H1 (cell line): ENCODE results near the gene SMU1. TPM values are rescaled to one million over a fixed set of nuclear protein-coding genes. Genes with fewer than 3 reads are reported as not detected.

ENCODE experiments used
- CTCF ChIA-PET: fragments of 300-600 bp; sonication (Branson Sonifier 250); formaldehyde crosslinking; loops from one replicate; lab custom pipeline; 2021; ENCODE audit not compliant: partially characterized antibody; lab: Charles Lee
- POLR2A ChIA-PET: fragments of 300-600 bp; sonication (Branson Sonifier 250); formaldehyde crosslinking; loops from one replicate; lab custom pipeline; 2021; ENCODE audit warnings: inconsistent platforms; ENCODE audit not compliant: partially characterized antibody; lab: Charles Lee
- DNase-seq, 2 experiments: peaks; one replicate each; pipeline versions ENCODE4 v3.0.0 to v3.0.0-alpha.2; 2010 to 2022; ENCODE audit warnings: low spot score in 2 of 2, low read depth in 1 of 2, mixed read lengths in 1 of 2
- FAIRE-seq: peaks from 2 replicates; lab custom pipeline; 2011; peaks lifted over from hg19 to GRCh38; lab: Jason Lieb, UNC
- H2AFZ ChIP-seq: 2 replicates; pipeline ENCODE4 v1.8.1; 2012; ENCODE audit warnings: low read length, inconsistent platforms
- H2AK5ac ChIP-seq: 2 replicates; pipeline ENCODE4 v1.6.1; 2013; ENCODE audit warnings: low read depth, low read length
- H2BK120ac ChIP-seq: replicated peaks from 2 replicates; pipeline ENCODE3; 2013; ENCODE audit warnings: low read depth, low read length, inconsistent platforms
- H2BK12ac ChIP-seq: 2 replicates; pipeline ENCODE4 v1.6.1; 2013; ENCODE audit warnings: low read depth, low read length
- H2BK15ac ChIP-seq: 2 replicates; pipeline ENCODE4 v1.6.1; 2013; ENCODE audit warnings: low read length
- H2BK20ac ChIP-seq: 2 replicates; pipeline ENCODE4 v1.6.1; 2013; ENCODE audit warnings: low read length
- H2BK5ac ChIP-seq: 2 replicates; pipeline ENCODE4 v1.6.1; 2013; ENCODE audit warnings: low read depth, low read length
- H3K14ac ChIP-seq: 2 replicates; pipeline ENCODE4 v1.6.1; 2013; ENCODE audit warnings: inconsistent platforms; ENCODE audit not compliant: insufficient read length
- H3K18ac ChIP-seq: 2 replicates; pipeline ENCODE4 v1.6.1; 2013; ENCODE audit warnings: low read length; ENCODE audit errors: extremely low read depth
- H3K23ac ChIP-seq: 2 replicates; pipeline ENCODE4 v1.6.1; 2013; ENCODE audit warnings: inconsistent platforms; ENCODE audit not compliant: insufficient read length
- H3K23me2 ChIP-seq: 2 replicates; pipeline ENCODE4 v1.6.1; 2013; ENCODE audit warnings: low read depth, low read length
- H3K27ac ChIP-seq: 2 replicates; pipeline ENCODE4 v1.6.1; 2011; ENCODE audit warnings: low read depth, low read length, inconsistent platforms
- H3K27me3 ChIP-seq, 4 experiments: replicated peaks in 1 of 4; 1 replicate in 1 of 4; 2 replicates in 3 of 4; pipeline versions ENCODE4 v1.6.1 to v1.8.1; 2011 to 2013; ENCODE audit warnings: low read length in 3 of 4, mild to moderate bottlenecking in 3 of 4, inconsistent platforms in 2 of 4, mixed read lengths in 2 of 4, moderate library complexity in 1 of 4; ENCODE audit not compliant: control insufficient read depth in 3 of 4, insufficient read depth in 3 of 4; ENCODE audit errors: extremely low read depth in 1 of 4
- H3K36me3 ChIP-seq, 4 experiments: 2 replicates each; pipeline versions ENCODE4 v1.6.1 to v1.8.1; 2011 to 2013; ENCODE audit warnings: mild to moderate bottlenecking in 4 of 4, low read length in 3 of 4, moderate library complexity in 2 of 4, control low read depth in 1 of 4, inconsistent platforms in 1 of 4; ENCODE audit not compliant: insufficient read depth in 4 of 4, control insufficient read depth in 2 of 4
- H3K4ac ChIP-seq: replicated peaks from 2 replicates; pipeline ENCODE3; 2013; ENCODE audit warnings: low read length, low read depth, mixed read lengths, inconsistent platforms; ENCODE audit not compliant: insufficient read length
- H3K4me1 ChIP-seq, 4 experiments: replicated peaks in 1 of 4; 1 replicate in 1 of 4; 2 replicates in 3 of 4; pipeline versions ENCODE4 v1.6.1 to v1.8.1; 2011 to 2013; ENCODE audit warnings: low read length in 3 of 4, inconsistent platforms in 2 of 4, mixed read lengths in 1 of 4; ENCODE audit not compliant: insufficient read depth in 4 of 4, control insufficient read depth in 3 of 4
- H3K4me2 ChIP-seq, 2 experiments: 2 replicates each; pipeline versions ENCODE4 v1.6.1 to v1.8.1; 2011 to 2013; ENCODE audit warnings: low read depth in 2 of 2, low read length in 2 of 2, control low read depth in 1 of 2, inconsistent platforms in 1 of 2, mild to moderate bottlenecking in 1 of 2; ENCODE audit not compliant: insufficient read depth in 1 of 2
- H3K4me3 ChIP-seq, 4 experiments: fragments of 200-600, 300-600 bp in 1 of 4; sonication (generic), shearing (Covaris generic), sonication (Bioruptor Twin) in 1 of 4; 2 replicates each; pipeline versions ENCODE4 v1.5.1 to v1.8.1; 2011 to 2016; ENCODE audit warnings: low read length in 4 of 4, low read depth in 3 of 4, control low read depth in 2 of 4, inconsistent platforms in 2 of 4, mild to moderate bottlenecking in 2 of 4, mixed read lengths in 1 of 4, moderate library complexity in 1 of 4; ENCODE audit not compliant: insufficient read depth in 2 of 4; ENCODE audit errors: extremely low read depth in 1 of 4
- H3K56ac ChIP-seq: replicated peaks from 2 replicates; pipeline ENCODE3; 2013; ENCODE audit warnings: low read depth, mild to moderate bottlenecking, mixed read lengths, low read length, inconsistent platforms; ENCODE audit not compliant: insufficient read length
- H3K79me1 ChIP-seq: 2 replicates; pipeline ENCODE4 v1.6.1; 2013; ENCODE audit warnings: low read depth, low read length, control low read depth
- H3K79me2 ChIP-seq, 2 experiments: 2 replicates each; pipeline versions ENCODE4 v1.6.1 to v1.8.1; 2012 to 2013; ENCODE audit warnings: low read length in 2 of 2, mild to moderate bottlenecking in 2 of 2, inconsistent platforms in 1 of 2; ENCODE audit not compliant: insufficient read depth in 2 of 2, control insufficient read depth in 1 of 2
- H3K9ac ChIP-seq, 4 experiments: replicated peaks in 1 of 4; 1 replicate in 1 of 4; 2 replicates in 3 of 4; pipeline versions ENCODE4 v1.6.1 to v1.8.1; 2011 to 2013; ENCODE audit warnings: low read depth in 3 of 4, low read length in 3 of 4, control low read depth in 2 of 4, mild to moderate bottlenecking in 2 of 4, moderate library complexity in 2 of 4, inconsistent platforms in 1 of 4; ENCODE audit errors: extremely low read depth in 1 of 4
- H3K9me3 ChIP-seq, 2 experiments: 2 replicates each; pipeline versions ENCODE4 v1.6.1 to v1.8.1; 2012 to 2013; ENCODE audit warnings: mild to moderate bottlenecking in 2 of 2, moderate library complexity in 2 of 2, control low read depth in 1 of 2, inconsistent platforms in 1 of 2, low read depth in 1 of 2, low read length in 1 of 2, mixed read lengths in 1 of 2; ENCODE audit not compliant: insufficient read depth in 2 of 2
- H4K20me1 ChIP-seq, 2 experiments: replicated peaks in 1 of 2; 2 replicates each; pipeline versions ENCODE3 to v1.8.1; 2011 to 2013; ENCODE audit warnings: inconsistent platforms in 2 of 2, low read length in 2 of 2, mild to moderate bottlenecking in 1 of 2; ENCODE audit not compliant: insufficient read depth in 2 of 2, control insufficient read depth in 1 of 2
- H4K5ac ChIP-seq: 2 replicates; pipeline ENCODE4 v1.6.1; 2013; ENCODE audit warnings: low read length, low read depth, mixed read lengths, inconsistent platforms; ENCODE audit not compliant: insufficient read length
- H4K8ac ChIP-seq: 2 replicates; pipeline ENCODE4 v1.8.0; 2013; ENCODE audit warnings: mild to moderate bottlenecking, moderate library complexity, low read length, inconsistent platforms; ENCODE audit not compliant: insufficient read depth; ENCODE audit errors: extremely low read depth
- H4K91ac ChIP-seq: replicated peaks from 2 replicates; pipeline ENCODE3; 2013; ENCODE audit warnings: low read length, mixed read lengths, inconsistent platforms; ENCODE audit not compliant: insufficient read length
- EZH2 ChIP-seq: fragments of 200-600 bp; sonication (generic); IDR thresholded peaks from 2 replicates; pipeline ENCODE4 v1.7.1; 2012; ENCODE audit warnings: low read depth, mild to moderate bottlenecking, moderate library complexity, low read length, inconsistent platforms; ENCODE audit not compliant: severe bottlenecking
- GTF2F1 ChIP-seq: IDR thresholded peaks from 2 replicates; pipeline ENCODE4 v1.6.1; 2012; ENCODE audit warnings: low read depth, low read length, improper control_type of control experiment, borderline replicate concordance
- POLR2A ChIP-seq, 2 experiments: IDR thresholded peaks; 1 replicate in 1 of 2; 2 replicates in 1 of 2; pipeline ENCODE4 v1.6.1; 2011; ENCODE audit warnings: low read depth in 2 of 2, low read length in 2 of 2, mild to moderate bottlenecking in 2 of 2; ENCODE audit errors: control extremely low read depth in 1 of 2
- POLR2AphosphoS5 ChIP-seq: IDR thresholded peaks from 2 replicates; pipeline ENCODE4 v1.6.1; 2011; ENCODE audit warnings: low read depth, low read length
- ZNF274 ChIP-seq: IDR thresholded peaks from 2 replicates; pipeline ENCODE4 v1.7.0; 2012; ENCODE audit warnings: low read length, borderline replicate concordance; ENCODE audit errors: extremely low read depth
- WGBS, 2 experiments: shearing (Covaris generic) in 1 of 2; methylation state at CpG; one replicate each; pipeline versions ENCODE4 v1.1.6 to v1.1.7; 2013 to 2015; ENCODE audit warnings: low lambda C conversion rate in 2 of 2, mixed read lengths in 2 of 2, inconsistent platforms in 1 of 2, low coverage in 1 of 2, missing lambda C conversion rate in 1 of 2; ENCODE audit not compliant: insufficient replicate concordance in 2 of 2, insufficient coverage in 1 of 2, insufficient read length in 1 of 2; ENCODE audit errors: extremely low coverage in 1 of 2, missing lambda C conversion rate in 1 of 2; 5-methylcytosine and 5-hydroxymethylcytosine counted together
- polyA plus RNA-seq, 7 experiments: library from polyadenylated mRNA; depleted of rRNA in 3 of 7; stranded (reverse) in 5 of 7; unstranded in 2 of 7; fragments of >200 nt in 5 of 7; fragments of 200-250 nt in 2 of 7; gene quantifications; 1 replicate in 5 of 7; 2 replicates in 1 of 7; 4 replicates in 1 of 7; pipeline versions ENCODE4 v1.2.1 to v1.2.3, GENCODE V29; 2011 to 2013; ENCODE audit warnings: missing spikeins in 2 of 7, mixed read lengths in 2 of 7
- total RNA-seq: library from RNA; stranded (reverse); fragmentation: NEBNext Ultra II Directional; extraction: Animal tissue kit (Norgen Biotek cat#: 25700); gene quantifications from 2 replicates; pipeline ENCODE4 v1.2.1, GENCODE V29; 2021

Gene SMU1
- total and polyA plus RNA-seq, 2 of the 8 experiments (the other 6 are each of a cell fraction or from before 2014, with no cell fraction given) = 8.4 to 26.0 TPM

DNA sequence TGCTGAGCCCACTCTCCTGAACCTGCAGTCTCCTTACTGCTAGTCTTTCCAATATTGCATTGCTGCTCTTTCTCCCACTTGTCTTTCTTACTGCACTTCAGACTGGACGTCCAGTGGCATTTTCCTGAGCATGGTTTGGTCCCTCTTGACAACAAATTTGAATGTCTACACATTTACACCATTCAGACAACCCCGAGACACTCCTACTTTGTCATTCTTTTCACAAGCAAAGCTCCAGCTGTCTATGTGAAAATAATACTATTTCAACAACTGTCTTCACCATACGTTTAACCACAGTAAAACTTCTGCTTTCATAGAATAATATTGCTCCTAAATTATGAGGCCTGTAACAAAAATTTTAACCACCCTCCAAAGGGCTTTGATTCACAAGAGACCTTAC, 64.6 kb downstream of the SMU1 start:
- H3K36me3 ChIP-seq = no peaks in the 10 kb centered on the region; a peak in 1 of 8 replicates
- H3K56ac ChIP-seq = no peak overlapping the region
- H3K18ac ChIP-seq = no peak overlapping the region
- H3K79me1 ChIP-seq = peaks cover 2% of the 10 kb centered on the region
- no peak overlapping the region for H4K91ac ChIP-seq
- H4K5ac ChIP-seq = no peak overlapping the region
- H3K27me3 ChIP-seq = no peaks in the 10 kb centered on the region
- H2BK20ac ChIP-seq = 0 out of 2 replicates have a peak overlapping the region, but pooled peaks have one; percentile 38
- POLR2A ChIA-PET = interaction anchor here (0.7 to 9.0 kb wide), 4 partner anchors 10 to 29 kb away, joined by 3 to 160 read pairs (median 8); partner anchors contain the start of genes APTX and DNAJA1
- CTCF ChIA-PET = no interaction called here
- H3K23ac ChIP-seq = no peak overlapping the region
- H3K9me3 ChIP-seq = no peaks in the 10 kb centered on the region
- H3K4ac ChIP-seq = no peak overlapping the region
- H4K20me1 ChIP-seq = peaks cover 0 to 5% of the 10 kb centered on the region in 2 experiments
- DNase-seq (no peak), FAIRE-seq (no peak)
- no peak overlapping the region for H3K14ac ChIP-seq
- H3K79me2 ChIP-seq = peaks cover 0 to 13% of the 10 kb centered on the region in 2 experiments; a peak in 1 of 4 replicates
- no peaks in the 10 kb centered on the region for H3K23me2 ChIP-seq
- H2BK12ac ChIP-seq = no peak overlapping the region; the same call in 1 of the 2 replicates
- H3K9ac ChIP-seq = no peak overlapping the region
- H4K8ac ChIP-seq = no peak overlapping the region
- H3K4me1 ChIP-seq = peaks cover 2 to 13% (median 10%) of the 10 kb centered on the region in 4 experiments; a peak in 4 of 7 replicates
- WGBS, 2 experiments = 90% methylated on average over 3 of the region's 3 CpGs; no CpG with 5 or more reads in 1 of the 2 experiments
- no peak overlapping the region for H3K4me2 ChIP-seq
- H2BK15ac ChIP-seq = no peak overlapping the region; the same call in 1 of the 2 replicates
- H2BK5ac ChIP-seq = no peak overlapping the region
- no peak overlapping the region for H2BK120ac ChIP-seq
- no peak overlapping the region for H3K27ac ChIP-seq
- no peak overlapping the region for H2AK5ac ChIP-seq
- H2AFZ ChIP-seq = no peak overlapping the region
- no peak overlapping the region for H3K4me3 ChIP-seq
- TF ChIP-seq POLR2A (IDR thresholded peaks at IDR 0.05; ENCODE audit: control extremely low read depth in 1 of 2, low read depth in 2 of 2, low read length in 2 of 2) (no peak), GTF2F1 (no peak), EZH2 (no peak), ZNF274 (no peak), POLR2AphosphoS5 (no peak)
